ENCODE data around the gene OR7G3. TPM values are rescaled to one million over a fixed set of nuclear protein-coding genes. Genes with fewer than 3 reads are reported as not detected.

OR7G3 gene
- total and polyA plus RNA-seq, 2 donors (not counting 1 experiment from before 2014, with no cell fraction given), result not detected

DNA sequence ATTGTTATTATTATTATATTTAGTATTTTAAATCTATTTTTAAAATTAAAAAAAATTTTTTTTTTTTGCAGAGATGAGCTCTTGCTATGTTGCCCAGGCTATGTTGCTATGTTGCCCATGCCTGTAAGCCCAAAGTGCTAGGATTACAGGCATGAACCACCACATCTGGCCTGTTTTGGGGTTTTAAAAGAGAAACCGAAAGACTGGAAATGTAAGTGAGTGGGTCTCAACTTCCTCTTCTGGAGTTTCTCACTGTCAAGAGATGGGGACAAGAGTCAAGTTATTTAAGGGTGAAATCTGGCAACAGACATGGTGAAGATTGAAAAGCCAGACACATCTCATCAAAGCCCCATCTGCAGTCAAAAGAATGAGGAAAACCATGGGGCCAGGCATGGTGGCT, 4.2 kb upstream of the OR7G3 start:
- Histone ChIP-seq H3K27me3 (replicated peaks in 1 of 4; ENCODE audit: control extremely low read depth in 1 of 4, control insufficient read depth in 3 of 4, insufficient read depth in 4 of 4, low read length in 3 of 4) (peaks cover 0 to 8% (median 3%) of the 10 kb centered on the region in 4 experiments), H3K27ac (ENCODE audit: low read length in 2 of 2) (no peak overlapping the region), H3K9ac (ENCODE audit: low read length) (no peak overlapping the region), H4K20me1 (ENCODE audit: control insufficient read depth, insufficient read depth, low read length, poor library complexity, severe bottlenecking) (no peaks in the 10 kb centered on the region), H3K36me3 (replicated peaks in 1 of 2; ENCODE audit: control extremely low read depth in 1 of 2, control insufficient read depth in 1 of 2, extremely low read depth in 1 of 2, insufficient read depth in 2 of 2, low read length in 1 of 2) (no peaks in the 10 kb centered on the region), H3K4me2 (replicated peaks; ENCODE audit: low read depth, low read length, poor library complexity, severe bottlenecking) (no peak overlapping the region), H3K9me3 (ENCODE audit: control extremely low read depth in 1 of 3, control insufficient read depth in 2 of 3, insufficient read depth in 1 of 3, low read length in 2 of 3) (no peaks in the 10 kb centered on the region), H2AFZ (ENCODE audit: insufficient read depth, low read depth, low read length, poor library complexity, severe bottlenecking) (peak overlapping the region; percentile 49), H3K79me2 (ENCODE audit: control insufficient read depth, insufficient read depth, low read length) (no peaks in the 10 kb centered on the region), H3K4me3 (ENCODE audit: control extremely low read depth in 1 of 5, extremely low read depth in 1 of 5, insufficient read depth in 1 of 5, low read depth in 2 of 5, low read length in 4 of 5) (no peak overlapping the region), H3K4me1 (ENCODE audit: control insufficient read depth in 2 of 2, insufficient read depth in 2 of 2, low read length in 2 of 2) (peaks cover 4 to 12% of the 10 kb centered on the region in 2 donors)
- TF ChIP-seq, protein P1, sequence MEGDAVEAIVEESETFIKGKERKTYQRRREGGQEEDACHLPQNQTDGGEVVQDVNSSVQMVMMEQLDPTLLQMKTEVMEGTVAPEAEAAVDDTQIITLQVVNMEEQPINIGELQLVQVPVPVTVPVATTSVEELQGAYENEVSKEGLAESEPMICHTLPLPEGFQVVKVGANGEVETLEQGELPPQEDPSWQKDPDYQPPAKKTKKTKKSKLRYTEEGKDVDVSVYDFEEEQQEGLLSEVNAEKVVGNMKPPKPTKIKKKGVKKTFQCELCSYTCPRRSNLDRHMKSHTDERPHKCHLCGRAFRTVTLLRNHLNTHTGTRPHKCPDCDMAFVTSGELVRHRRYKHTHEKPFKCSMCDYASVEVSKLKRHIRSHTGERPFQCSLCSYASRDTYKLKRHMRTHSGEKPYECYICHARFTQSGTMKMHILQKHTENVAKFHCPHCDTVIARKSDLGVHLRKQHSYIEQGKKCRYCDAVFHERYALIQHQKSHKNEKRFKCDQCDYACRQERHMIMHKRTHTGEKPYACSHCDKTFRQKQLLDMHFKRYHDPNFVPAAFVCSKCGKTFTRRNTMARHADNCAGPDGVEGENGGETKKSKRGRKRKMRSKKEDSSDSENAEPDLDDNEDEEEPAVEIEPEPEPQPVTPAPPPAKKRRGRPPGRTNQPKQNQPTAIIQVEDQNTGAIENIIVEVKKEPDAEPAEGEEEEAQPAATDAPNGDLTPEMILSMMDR (IDR thresholded peaks at IDR 0.05), result no peak
- TF ChIP-seq EZH2 (IDR thresholded peaks at IDR 0.05; ENCODE audit: borderline replicate concordance, insufficient read depth, low read depth, low read length, poor library complexity, severe bottlenecking), result no peak
- H3K4me1 Mint-ChIP-seq, result peaks cover 10% of the 10 kb centered on the region
- peak; percentile 50 for DNase-seq
- H3K9me3 Mint-ChIP-seq (ENCODE audit: insufficient read depth), result no peaks in the 10 kb centered on the region
- H3K4me3 Mint-ChIP-seq, result no peak overlapping the region
- intact Hi-C loops (cut with micrococcal nuclease), result no loop called here
- ATAC-seq (ENCODE audit: low read depth), result peak; percentile 62
- WGBS (ENCODE audit: insufficient coverage), result no CpG with 5 or more reads among the region's 1 CpG
- peak overlapping the region; percentile 8 for H3K27ac Mint-ChIP-seq
- POLR2A ChIA-PET, result no interaction called here
- H3K27me3 Mint-ChIP-seq, result peaks cover 11% of the 10 kb centered on the region
- CTCF ChIA-PET, result interaction anchor here (0.7 kb wide), 1 partner anchor 498 kb away, joined by 3 read pairs; no protein-coding TSS in a partner anchor

DNA sequence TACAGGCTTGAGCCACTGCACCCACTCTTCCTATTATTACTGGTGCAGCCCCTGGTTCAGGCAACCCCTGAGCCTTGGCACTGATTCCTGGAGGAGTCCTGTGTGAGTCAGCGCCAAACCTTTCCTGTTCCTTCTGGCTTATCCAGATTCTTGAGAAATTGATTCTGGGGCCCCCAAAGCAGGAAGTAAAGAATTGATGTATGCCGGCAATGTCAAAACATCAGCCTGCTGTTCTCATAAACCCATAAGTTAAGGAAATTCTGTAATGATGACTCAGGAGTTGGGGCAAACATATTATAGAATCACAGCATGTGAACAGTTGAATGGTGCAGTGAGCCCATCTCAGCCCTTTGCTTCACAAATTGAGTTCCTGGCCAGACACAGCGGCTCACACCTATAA, 1.4 kb upstream of the OR7G3 start:
- Histone ChIP-seq H3K4me3 (ENCODE audit: control extremely low read depth in 1 of 5, extremely low read depth in 1 of 5, insufficient read depth in 1 of 5, low read depth in 2 of 5, low read length in 4 of 5) (no peak overlapping the region), H3K9ac (ENCODE audit: low read length) (no peak overlapping the region), H3K4me1 (ENCODE audit: control insufficient read depth in 2 of 2, insufficient read depth in 2 of 2, low read length in 2 of 2) (peaks cover 4 to 12% of the 10 kb centered on the region in 2 donors), H3K4me2 (replicated peaks; ENCODE audit: low read depth, low read length, poor library complexity, severe bottlenecking) (no peak overlapping the region), H3K9me3 (ENCODE audit: control extremely low read depth in 1 of 3, control insufficient read depth in 2 of 3, insufficient read depth in 1 of 3, low read length in 2 of 3) (no peaks in the 10 kb centered on the region), H2AFZ (ENCODE audit: insufficient read depth, low read depth, low read length, poor library complexity, severe bottlenecking) (no peak overlapping the region), H3K36me3 (replicated peaks in 1 of 2; ENCODE audit: control extremely low read depth in 1 of 2, control insufficient read depth in 1 of 2, extremely low read depth in 1 of 2, insufficient read depth in 2 of 2, low read length in 1 of 2) (no peaks in the 10 kb centered on the region), H3K27ac (ENCODE audit: low read length in 2 of 2) (no peak overlapping the region), H4K20me1 (ENCODE audit: control insufficient read depth, insufficient read depth, low read length, poor library complexity, severe bottlenecking) (no peaks in the 10 kb centered on the region), H3K79me2 (ENCODE audit: control insufficient read depth, insufficient read depth, low read length) (no peaks in the 10 kb centered on the region), H3K27me3 (replicated peaks in 1 of 4; ENCODE audit: control extremely low read depth in 1 of 4, control insufficient read depth in 3 of 4, insufficient read depth in 4 of 4, low read length in 3 of 4) (peaks cover 0 to 9% (median 4%) of the 10 kb centered on the region in 4 experiments)
- Mint-ChIP-seq H3K9me3 (ENCODE audit: insufficient read depth) (no peaks in the 10 kb centered on the region), H3K4me3 (no peak overlapping the region), H3K27me3 (peaks cover 15% of the 10 kb centered on the region), H3K4me1 (peaks cover 10% of the 10 kb centered on the region), H3K27ac (no peak overlapping the region)
- TF ChIP-seq EZH2 (IDR thresholded peaks at IDR 0.05; ENCODE audit: borderline replicate concordance, insufficient read depth, low read depth, low read length, poor library complexity, severe bottlenecking), result no peak
- TF ChIP-seq, protein P1 (IDR thresholded peaks at IDR 0.05), result no peak
- POLR2A ChIA-PET, result no interaction called here
- ATAC-seq (ENCODE audit: low read depth), result no peak
- intact Hi-C loops (cut with micrococcal nuclease), result no loop called here
- DNase-seq, result no peak
- 0% methylated on average over 1 of the region's 3 CpGs for WGBS (ENCODE audit: insufficient coverage)
- CTCF ChIA-PET, result no interaction called here

All from B cell (primary cell).